ENCODE data around the gene RAB3IP.
"Not testable (repeated sequence)": the region's sequence is repeated elsewhere in the genome, so short reads cannot be mapped to it uniquely, and the experiment has no call there.

The RAB3IP gene

DNA sequence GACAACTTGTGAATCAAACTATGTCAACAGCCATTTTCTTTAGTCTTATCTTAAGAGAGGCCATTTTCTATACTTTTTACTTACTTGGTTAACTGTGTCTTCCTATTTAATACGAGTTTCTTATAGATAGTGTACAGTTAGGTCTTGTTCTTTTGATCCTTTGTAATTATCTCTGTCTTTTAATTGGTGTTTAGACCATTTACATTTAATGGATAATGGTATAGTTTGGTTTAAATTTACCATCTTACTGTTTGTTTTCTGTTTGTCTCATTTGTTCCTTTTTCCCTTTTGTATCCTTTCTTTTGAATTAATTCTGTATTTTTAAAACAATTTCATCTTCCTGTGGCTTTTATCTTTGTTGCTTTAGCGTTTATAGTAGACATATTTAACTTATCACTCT lies 19.4 kb downstream of the RAB3IP start:
- no peak for DNase-seq

DNA sequence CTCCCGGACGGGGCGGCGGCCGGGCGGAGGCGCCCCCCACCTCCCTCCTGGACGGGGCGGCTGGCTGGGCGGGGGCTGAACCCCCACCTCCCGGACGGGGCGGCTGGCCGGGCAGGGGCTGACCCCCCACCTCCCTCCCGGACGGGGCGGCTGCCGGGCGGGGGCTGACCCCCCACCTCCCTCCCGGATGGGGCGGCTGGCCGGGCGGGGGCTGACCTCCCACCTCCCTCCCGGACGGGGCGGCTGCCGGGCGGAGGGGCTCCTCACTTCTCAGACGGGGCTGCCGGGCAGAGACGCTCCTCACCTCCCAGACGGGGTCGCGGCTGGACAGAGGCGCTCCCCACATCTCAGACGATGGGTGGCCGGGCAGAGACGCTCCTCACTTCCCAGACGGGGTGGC lies 20.9 kb downstream of the RAB3IP start:
- DNase-seq, result not testable (repeated sequence)

DNA sequence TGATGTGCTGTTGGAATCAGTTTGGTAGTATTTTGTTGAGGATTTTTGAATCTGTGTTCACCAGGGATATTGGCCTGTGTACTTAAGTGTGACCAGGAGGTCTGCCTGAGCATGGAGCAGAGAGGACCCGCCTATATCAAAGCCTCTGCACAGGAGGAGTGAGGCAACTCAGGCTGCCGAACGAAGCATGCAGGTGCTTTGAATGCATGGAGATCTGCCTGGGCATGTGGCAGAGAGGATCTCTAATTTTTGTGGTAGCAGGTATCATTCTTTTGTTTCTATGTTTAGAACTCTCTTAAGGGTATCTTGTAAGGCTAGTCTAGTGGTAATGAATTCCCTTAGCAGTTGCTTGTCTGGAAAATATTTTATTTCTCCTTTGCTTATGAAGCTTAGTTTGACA lies 26.9 kb downstream of the RAB3IP start:
- DNase-seq, result no peak

DNA sequence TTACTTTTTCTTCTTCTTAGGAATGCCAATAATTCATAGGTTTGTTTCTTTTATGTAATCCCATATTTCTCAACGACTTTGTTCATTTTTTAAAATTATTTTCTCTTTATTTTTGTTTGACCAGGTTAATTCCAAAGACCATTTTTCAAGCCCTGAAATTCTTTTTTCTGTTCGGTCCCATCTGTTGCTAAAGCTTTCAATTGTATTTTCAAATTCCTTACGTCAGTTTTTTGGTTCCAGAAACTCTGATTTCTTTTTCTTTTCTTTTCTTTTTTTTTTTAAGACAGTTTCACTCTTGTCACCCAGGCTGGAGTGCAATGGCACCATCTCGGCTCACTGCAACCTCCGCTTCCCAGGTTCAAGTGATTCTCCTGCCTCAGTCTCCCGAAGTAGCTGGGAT lies 27.6 kb downstream of the RAB3IP start:
- DNase-seq, result no peak

DNA sequence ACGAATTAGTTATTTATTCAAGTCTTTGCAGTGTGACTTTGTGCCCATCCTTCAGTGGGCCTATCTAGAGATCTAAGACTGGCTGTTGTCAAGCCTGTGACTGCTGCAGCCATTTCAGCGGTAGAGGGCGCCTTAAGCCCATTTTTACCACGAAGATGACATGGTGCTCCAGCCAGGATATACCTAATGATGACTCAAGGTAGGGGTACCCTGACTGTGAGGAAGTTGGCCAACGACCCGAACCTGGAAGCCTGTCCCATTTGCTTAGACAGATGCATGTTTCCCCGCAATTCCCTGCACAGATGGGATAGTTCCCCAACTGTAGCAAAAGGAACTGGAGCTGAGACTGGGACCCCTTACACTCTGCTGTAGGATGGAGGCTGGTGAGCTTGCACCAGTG lies 41.3 kb downstream of the RAB3IP start:
- DNase-seq, result no peak

DNA sequence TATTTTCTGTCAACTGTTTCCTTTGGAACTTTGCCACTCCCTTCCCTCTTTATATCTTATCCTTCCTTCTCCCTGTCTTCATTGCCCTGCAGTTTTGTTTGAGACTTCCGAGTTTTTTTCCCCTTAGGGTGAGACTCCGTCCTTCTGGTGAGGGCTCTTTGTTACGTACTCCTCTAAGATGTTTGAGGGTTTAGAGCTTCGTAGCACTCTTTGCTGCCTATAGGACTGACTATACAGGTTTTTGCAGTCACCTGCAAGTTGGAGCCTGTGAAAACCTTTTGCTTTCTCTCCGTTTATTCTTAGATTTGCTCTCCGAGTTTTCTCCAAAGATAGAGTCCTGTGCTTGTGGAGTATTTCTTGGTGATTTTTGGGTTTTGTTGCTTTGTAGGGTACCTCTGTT lies 44.7 kb downstream of the RAB3IP start:
- DNase-seq, result no peak

DNA sequence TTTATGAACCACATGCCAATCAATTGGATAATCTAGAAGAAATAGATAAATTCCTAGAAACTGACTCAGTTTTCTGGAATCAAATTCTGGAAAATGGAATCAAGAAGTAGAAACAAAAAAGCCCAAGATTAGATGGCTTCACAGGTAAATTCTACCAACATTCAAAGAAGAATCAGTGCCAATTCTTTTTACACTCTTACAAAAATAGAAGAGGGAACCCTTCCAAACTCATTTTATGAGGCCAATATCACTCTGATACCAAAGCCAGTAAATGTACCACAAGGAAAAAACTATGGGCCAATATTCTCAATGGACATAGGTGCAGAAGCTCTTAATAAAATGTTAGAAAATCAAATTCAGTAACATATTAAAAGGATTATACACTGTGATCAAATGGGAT lies 50.7 kb downstream of the RAB3IP start:
- no peak for DNase-seq

DNA sequence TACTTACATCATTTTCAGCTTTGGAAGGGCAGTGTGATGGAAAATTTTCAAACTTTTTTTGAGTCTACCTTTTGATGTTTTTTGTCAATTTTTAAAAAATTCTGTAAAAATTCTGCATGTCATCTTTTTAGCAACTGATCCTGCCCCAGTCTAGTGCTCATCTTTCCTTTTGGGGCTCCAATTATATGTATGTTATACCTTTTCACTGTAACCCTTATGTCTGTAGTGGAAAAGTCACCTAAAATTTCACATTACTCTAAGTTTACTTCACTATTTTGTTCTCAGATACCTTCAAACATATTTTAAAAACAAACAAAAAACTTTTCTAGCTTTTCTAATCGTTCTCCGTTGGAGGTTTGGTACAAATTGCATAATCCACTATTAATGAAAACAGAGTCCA lies 53.9 kb downstream of the RAB3IP start:
- no peak for DNase-seq

DNA sequence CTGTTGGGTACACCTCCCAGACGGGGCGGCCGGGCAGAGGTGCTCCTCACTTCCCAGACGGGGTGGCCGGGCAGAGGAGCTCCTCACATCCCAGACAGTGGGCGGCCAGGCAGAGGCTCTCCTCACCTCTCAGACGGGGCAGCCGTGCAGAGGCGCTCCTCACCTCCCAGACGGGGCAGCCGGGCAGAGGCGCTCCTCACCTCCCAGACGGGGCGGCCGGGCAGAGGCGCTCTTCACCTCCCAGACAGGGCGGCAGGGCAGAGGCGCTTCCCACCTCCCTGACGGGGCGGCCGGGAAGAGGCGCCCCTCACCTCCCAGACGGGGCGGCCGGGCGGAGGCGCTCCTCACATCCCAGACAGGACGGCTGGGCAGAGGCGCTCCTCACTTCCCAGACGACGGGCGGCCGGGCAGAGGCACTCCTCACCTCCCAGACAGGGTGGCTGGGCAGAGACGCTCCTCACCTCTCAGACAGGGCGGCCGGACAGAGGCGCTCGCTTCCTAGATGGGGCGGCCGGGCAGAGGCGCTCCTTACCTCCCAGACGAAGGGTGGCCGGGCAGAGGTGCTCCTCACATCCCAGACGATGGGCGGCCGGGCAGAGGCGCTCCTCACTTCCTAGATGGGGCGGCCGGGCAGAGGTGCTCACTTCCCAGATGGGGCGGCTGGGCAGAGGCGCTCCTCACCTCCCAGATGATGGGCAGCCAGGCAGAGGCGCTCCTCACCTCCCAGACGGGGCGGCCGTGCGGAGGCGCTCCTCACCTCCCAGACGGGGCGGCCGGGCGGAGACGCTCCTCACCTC lies 68.6 kb downstream of the RAB3IP start:
- DNase-seq, result not testable (repeated sequence)

DNA sequence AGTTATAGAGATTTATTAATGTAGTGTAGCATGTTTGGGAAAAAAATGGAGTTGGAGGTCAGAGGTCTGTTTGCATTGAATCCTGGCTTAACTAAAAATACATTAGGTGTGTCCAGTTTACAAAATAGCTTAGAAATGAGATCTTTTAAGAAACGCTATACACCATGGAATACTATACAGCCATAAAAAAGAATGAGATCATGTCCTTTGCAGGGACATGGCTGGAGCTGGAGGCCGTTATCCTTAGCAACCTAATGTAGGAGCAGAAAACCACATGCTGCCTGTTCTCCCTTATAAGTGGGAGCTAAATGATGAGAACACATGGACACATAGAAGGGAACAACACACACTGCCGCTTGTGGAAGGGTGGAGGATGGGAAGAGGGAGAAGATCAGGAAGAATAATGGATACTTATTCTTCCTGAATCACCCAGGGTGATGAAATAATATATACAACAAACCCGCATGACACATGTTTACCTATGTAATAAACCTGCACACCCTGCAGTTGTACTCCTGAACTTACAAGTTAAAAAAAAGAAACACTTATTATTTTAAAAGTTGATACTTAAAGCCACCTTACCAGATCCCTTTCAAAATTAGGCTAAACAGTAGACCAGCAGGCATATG lies 72.3 kb downstream of the RAB3IP start:
- DNase-seq, result no peak

DNA sequence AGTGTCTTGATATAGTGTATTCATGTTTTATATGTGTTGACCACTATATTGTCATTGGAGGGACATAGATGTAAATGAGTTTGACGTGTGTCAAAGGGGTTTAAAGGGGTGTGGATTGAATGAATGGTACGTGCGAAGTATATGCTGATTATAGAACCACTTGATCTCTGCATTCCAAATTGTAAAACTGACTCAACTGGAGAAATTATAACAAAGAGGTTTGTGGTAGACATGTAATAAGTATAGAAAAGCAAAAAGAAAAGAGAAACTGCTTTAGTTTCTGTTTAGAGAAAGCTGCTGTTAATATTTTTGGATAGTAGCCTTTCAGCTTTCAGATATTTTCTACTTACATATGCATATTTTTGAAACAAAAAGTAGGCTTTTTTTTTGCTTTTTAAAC lies 77.4 kb downstream of the RAB3IP start:
- no peak for DNase-seq

DNA sequence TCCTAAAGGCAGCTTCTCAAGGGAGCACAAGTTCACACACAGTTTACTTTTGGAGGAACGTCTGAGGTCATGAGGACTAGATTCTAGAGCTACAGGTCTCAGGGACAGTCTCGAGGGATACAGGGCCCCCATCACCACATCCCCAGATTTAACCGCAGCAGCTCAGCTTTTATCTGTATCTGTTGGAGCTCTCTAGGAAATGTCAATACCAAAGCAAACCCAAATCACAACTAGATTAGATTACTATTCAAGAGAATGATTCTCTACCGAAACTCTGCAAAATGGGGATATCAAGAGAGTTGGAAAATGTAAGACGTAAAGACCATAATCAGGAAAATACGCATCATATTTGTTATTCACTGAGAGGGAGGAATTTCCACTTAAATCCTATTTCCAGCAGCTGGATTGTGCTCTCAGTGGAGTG lies 82.4 kb downstream of the RAB3IP start:
- DNase-seq, result no peak

DNA sequence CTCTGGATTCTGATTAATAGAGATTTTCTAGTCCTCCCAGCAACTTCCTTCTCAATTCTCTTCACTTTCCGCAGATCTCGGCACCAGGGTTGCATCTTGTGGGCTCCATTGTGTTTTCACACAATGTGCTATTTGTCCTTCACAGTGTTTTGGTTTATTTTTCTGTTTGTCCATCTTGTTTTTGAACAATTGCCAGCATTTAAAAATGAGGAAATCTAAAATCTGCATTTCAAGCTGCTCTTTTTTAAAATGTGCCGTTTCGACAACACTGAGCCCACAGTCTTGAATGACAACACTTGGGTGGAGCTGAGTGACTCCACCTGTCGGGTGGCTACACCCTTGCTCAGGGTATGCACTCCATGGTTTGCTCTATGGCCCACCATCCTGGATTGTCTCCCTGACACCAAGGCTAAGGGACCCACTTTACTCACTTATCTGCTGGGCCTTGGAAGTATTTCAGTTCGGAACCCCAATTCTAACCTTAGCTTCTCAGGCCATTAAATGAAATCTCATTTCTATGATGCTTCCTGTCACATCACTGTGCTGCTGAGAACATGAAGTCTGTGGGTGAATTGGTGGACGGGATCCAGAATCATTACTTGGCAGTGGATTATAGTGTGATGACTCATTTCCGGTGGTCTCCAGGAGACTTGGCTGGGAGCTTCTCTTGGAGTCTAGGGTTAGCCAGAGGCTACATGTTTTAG lies 82.9 kb downstream of the RAB3IP start:
- DNase-seq, result no peak

DNA sequence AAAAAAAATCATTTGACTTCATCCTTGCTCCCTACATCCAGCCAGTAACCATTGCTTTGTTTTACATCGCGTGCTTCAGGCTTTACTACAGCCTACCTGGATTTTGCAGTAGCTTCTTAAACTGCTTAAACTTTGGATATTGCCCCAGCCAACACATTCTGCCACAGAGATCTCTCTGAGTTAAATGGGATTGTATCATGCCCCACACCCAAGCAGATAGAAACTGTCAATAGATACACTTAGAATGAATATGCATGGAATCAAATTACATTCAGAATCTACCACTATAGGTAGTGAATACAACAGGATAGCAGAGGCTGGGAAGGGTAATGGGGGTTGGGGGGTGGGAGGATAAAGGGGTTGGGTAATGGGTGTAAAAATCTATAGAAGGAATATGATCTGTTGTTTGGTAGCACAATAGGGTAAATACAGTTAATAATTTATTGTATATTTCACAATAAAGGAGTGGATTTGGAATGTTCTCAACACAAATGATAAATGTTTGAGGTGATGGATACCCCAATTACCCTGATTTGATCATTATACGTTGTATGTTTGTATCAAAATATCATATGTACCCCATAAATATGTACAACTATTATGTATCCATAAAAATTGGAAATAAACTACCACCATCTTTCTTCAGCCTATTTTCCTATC lies 83.7 kb downstream of the RAB3IP start:
- DNase-seq, result no peak

DNA sequence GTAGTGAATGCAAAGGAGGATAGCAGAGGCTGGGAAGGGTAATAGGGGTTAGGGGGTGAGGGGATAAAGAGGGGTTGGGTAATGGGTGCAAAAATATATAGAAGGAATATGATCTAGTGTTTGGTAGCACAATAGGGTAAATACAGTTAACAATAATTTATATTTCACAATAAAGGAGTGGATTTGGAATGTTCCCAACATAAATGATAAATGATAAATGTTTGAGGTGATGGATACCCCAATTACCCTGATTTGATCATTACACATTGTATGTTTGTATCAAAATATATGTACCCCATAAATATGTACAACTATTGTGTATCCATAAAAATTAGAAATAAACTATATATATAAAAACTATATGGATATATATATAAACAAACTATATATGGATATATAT lies 85.4 kb downstream of the RAB3IP start:
- DNase-seq, result no peak

DNA sequence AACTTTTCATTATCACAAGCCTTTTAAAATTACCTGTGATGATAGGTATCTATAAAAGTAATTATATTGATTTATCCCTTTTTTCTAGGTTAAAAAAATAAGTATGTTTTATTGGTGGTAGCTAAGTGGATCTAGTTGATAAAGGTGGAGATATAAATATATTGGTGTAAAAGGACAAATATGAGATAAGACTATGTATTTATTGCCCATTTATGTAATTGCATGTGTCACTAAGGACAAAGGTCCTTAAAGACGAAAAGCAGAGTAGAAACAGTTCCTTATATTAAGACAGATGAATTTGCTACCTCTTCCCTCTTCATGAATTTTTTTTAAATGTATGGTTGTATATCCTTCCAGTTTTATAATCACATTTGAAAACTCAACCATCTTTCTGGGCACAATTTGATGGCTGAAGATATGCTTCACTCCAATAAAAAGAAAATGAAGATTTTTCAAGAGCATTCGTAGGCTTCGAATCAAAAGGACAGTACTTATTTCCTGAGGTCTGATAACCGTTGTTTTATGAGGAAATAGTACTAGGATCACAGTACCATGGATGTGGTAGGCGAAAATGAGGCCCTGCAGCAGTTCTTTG lies 86.4 kb downstream of the RAB3IP start, which contains the start of gene MYRFL:
MYRFL (plus strand) TSS at position 262 of the 595 bp plus-strand sequence; CDS start at position 553, 291 bp downstream.
- DNase-seq, result no peak

DNA sequence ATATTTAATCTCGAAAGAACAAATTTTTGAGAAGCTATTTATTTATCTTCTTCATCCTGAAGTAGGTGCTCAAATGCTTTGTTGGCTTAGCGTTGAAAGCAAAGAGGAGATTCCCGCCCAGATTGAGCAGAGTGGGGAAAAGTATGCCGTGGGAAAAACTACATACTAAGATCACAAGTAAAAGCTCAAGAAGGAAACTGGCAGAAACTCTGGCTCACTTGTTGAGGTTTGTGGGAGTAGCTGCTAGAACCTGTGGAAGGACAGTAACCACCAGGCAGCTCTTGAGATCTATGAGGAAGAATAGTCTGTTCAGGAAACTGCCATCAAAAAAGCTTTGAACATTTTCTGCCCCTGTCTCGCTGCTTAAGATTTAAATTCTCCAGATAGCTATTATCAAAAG lies 90.2 kb downstream of the RAB3IP start:
- no peak for DNase-seq

DNA sequence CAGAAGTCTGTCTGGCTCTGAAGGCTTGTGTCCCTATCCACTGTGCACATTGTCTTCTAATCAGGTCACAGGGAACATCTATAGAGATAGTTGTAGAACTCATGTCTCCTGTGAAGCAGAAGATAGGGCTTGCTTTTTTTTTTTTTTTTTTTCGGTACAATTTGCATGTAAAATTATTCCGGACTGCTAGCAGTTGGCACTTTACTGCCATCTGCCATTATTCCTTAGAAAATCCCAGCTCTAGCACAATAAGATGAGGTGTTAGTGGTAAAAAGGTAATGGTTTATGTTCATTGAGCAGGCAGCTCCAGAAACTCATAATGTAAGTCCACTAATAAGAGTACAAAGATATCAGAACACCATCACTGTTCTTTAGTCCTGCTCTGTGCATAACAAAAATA lies 95.0 kb downstream of the RAB3IP start:
- DNase-seq, result no peak

DNA sequence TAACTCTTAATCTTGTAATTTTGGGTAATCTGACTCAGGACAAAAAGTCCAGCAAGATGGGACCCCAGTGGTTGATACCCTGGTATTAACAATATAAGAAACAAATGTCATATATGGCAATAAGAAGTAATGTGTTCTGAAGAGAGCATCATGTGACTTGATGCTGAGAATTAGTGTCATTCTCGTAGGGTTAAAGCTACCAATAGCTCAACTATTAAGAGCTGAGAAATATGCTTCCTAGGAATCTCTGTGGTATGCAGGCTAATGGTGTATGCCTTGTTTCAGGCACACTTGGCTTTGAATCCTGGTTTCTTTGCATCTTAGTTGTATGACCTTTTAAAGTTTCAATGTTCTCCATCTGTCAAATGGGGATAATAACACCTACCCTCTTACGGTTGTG lies 95.5 kb downstream of the RAB3IP start:
- no peak for DNase-seq

DNA sequence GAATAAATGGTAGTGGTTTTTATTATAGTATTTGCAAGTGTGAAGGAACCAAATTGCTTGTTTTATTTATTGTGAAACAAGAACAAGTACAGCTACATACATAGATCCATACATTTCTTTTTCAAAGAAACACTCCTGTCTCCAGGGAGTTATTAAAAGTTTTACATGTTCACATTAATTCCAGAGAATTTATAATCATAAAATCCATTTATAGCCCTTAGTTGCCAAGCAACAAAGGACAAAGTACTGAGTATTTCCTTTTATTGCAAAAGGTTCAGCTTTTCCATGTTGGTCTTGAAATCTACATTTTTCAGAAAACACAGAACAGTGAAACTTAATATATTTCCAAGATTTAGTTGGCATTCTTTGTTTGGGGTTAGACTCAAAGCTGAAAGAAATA lies 95.9 kb downstream of the RAB3IP start:
- DNase-seq, result no peak

DNA sequence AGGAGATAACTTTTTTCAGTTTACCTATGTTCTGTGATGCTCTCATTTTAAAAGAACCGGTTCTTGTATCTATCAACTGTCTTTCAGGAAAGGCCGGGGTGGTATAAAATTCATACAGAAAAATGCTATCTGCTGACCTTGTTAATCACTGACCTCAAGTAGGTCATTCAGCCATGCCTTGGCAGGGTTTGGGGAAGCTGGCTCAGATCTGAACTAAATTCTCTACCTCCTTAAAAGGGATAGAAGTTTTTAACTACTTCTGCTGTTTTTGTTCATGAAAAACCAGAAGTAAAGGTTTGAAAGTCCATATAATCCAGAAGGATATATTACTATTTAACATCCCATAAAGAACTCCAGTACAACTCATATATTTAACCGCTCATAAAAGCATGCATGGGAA lies 96.4 kb downstream of the RAB3IP start:
- no peak for DNase-seq

DNA sequence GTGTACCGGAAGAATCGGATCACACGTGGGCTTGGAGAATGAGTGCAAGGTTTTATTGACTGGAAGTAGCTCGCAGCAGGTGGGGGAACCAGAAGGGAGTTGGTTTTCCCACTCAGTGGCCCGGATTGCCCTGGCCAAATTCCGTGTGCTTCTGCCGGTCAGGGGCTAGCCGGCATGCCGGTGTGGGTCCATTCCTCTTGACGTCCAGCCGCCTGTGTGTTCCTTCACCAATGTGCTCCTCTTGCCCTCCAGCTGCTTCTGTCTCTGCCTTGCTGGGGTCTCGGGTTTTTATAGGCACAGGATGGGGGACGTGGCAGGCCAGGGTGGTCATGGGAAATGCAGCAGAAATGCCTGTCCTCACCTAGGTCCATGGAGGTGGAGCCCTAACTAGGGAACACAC lies 97.4 kb downstream of the RAB3IP start:
- DNase-seq, result no peak

DNA sequence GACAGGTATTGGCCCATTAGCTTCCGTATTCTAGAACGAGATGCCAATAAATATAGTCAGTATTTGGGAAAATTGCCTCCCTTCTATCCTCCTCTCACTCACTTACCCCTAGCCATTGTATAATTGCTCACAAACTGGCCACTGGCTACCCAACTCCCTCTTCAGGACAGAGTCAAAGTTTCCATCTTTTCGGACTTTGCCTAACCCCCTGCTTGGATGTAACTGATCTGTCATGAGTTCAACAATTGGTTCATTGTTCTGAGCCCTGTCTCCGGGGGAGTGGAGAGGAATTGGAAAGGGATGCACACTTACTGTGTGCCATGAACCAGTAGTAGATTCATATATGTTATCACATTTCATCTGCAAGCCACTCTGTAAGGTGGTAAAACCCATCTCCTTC lies 98.5 kb downstream of the RAB3IP start:
- DNase-seq, result no peak
